GM12878 (cell line): Measurements from ENCODE around the gene TESMIN. TPM values are rescaled to one million over a fixed set of nuclear protein-coding genes. Genes with fewer than 3 reads are reported as not detected.

Experiments used
- ATAC-seq: fragments of 200-7000 bp; cut with Tn5 transposase; 3 replicates; pipeline ENCODE4 v1.9.1; 2020; ENCODE audit warnings: mild to moderate bottlenecking, moderate library complexity
- BruUV-seq: library from RNA; stranded (reverse); fragments of 400-500 nt; replicated peaks from 2 replicates; lab custom pipeline; 2021; lab: Mats Ljungman, UMichigan
- CTCF ChIA-PET: fragments of 300-600 bp; sonication (Branson Sonifier 250); formaldehyde crosslinking; extraction: SDS; loops from one replicate; lab custom pipeline; 2021; ENCODE audit warnings: inconsistent platforms; lab: Yijun Ruan, JAX
- POLR2A ChIA-PET: fragments of 350-600 bp; formaldehyde crosslinking; extraction: SDS; loops from one replicate; lab custom pipeline; 2021; ENCODE audit warnings: inconsistent platforms; lab: Charles Lee
- RAD21 ChIA-PET: fragments of 300-600 bp; sonication (Branson Sonifier 250); formaldehyde crosslinking; loops from one replicate; lab custom pipeline; 2023; ENCODE audit warnings: antibody characterized with exemption; ENCODE audit not compliant: unreplicated experiment; lab: Charles Lee
- SMC1A ChIA-PET: fragments of 300-600 bp; sonication (Branson Sonifier 250); formaldehyde crosslinking; loops from one replicate; lab custom pipeline; 2023; ENCODE audit not compliant: unreplicated experiment, uncharacterized antibody; lab: Charles Lee
- DNase-seq: peaks from one replicate; pipeline ENCODE4 v3.0.0-alpha.2; 2011; ENCODE audit warnings: low read depth, low spot score
- FAIRE-seq: peaks from 3 replicates; lab custom pipeline; 2011; peaks lifted over from hg19 to GRCh38; lab: Jason Lieb, UNC
- H2AFZ ChIP-seq: 2 replicates; pipeline ENCODE4 v1.6.0; 2011; ENCODE audit warnings: low read depth, low read length, control low read depth; ENCODE audit not compliant: control insufficient read depth
- H3K27ac ChIP-seq: 2 replicates; pipeline ENCODE4 v1.5.1; 2011; ENCODE audit warnings: control low read depth; ENCODE audit not compliant: control insufficient read depth, insufficient read depth
- H3K27me3 ChIP-seq, 2 experiments: replicated peaks in 1 of 2; 2 replicates each; pipeline versions ENCODE4 v1.6.0 to v1.6.1; 2011; ENCODE audit warnings: low read length in 1 of 2; ENCODE audit not compliant: control insufficient read depth in 2 of 2, insufficient read depth in 2 of 2
- H3K36me3 ChIP-seq, 2 experiments: 2 replicates each; pipeline ENCODE4 v1.5.1; 2011; ENCODE audit warnings: low read length in 1 of 2; ENCODE audit not compliant: control insufficient read depth in 2 of 2, insufficient read depth in 2 of 2
- H3K4me1 ChIP-seq: 2 replicates; pipeline ENCODE4 v1.6.1; 2011; ENCODE audit warnings: mild to moderate bottlenecking, low read length, moderate library complexity, mixed read lengths; ENCODE audit not compliant: control insufficient read depth, insufficient read depth
- H3K4me2 ChIP-seq: 2 replicates; pipeline ENCODE4 v1.6.0; 2011; ENCODE audit warnings: control low read depth; ENCODE audit not compliant: control insufficient read depth, insufficient read depth
- H3K4me3 ChIP-seq: fragments of 200-600 bp; sonication (generic); 2 replicates; pipeline ENCODE4 v1.5.1; 2016
- H3K79me2 ChIP-seq: 2 replicates; pipeline ENCODE4 v1.6.0; 2011; ENCODE audit warnings: low read length; ENCODE audit not compliant: control insufficient read depth, insufficient read depth
- H3K9ac ChIP-seq: 2 replicates; pipeline ENCODE4 v1.8.0; 2011; ENCODE audit warnings: low read length, control low read depth, mixed read lengths; ENCODE audit not compliant: control insufficient read depth, insufficient read depth
- H3K9me3 ChIP-seq: replicated peaks from 3 replicates; pipeline ENCODE4 v1.5.1; 2011; ENCODE audit warnings: mild to moderate bottlenecking, low read length; ENCODE audit not compliant: control insufficient read depth, insufficient read depth
- H4K20me1 ChIP-seq: 2 replicates; pipeline ENCODE4 v1.6.0; 2011; ENCODE audit not compliant: control insufficient read depth, insufficient read depth
- CREB1 ChIP-seq: IDR thresholded peaks from 2 replicates; pipeline ENCODE4 v1.6.1; 2012; ENCODE audit warnings: low read depth, mild to moderate bottlenecking, inconsistent platforms
- IRF4 ChIP-seq: IDR thresholded peaks from 2 replicates; pipeline ENCODE4 v1.6.1; 2011; ENCODE audit warnings: low read depth, low read length
- MAX ChIP-seq: IDR thresholded peaks from 2 replicates; pipeline ENCODE4 v1.6.1; 2012; ENCODE audit warnings: low read depth, low read length, improper control_type of control experiment
- MEF2B ChIP-seq: fragments of 450-650 bp; IDR thresholded peaks from 2 replicates; pipeline ENCODE4 v1.6.1; 2018; ENCODE audit warnings: mild to moderate bottlenecking, moderate library complexity; ENCODE audit not compliant: partially characterized antibody, poor library complexity, severe bottlenecking
- NFXL1 ChIP-seq: fragments of 450-650 bp; IDR thresholded peaks from 2 replicates; pipeline ENCODE4 v1.6.1; 2017; ENCODE audit warnings: antibody characterized with exemption, mild to moderate bottlenecking, borderline replicate concordance
- RB1 ChIP-seq: fragments of 450-650 bp; formaldehyde crosslinking; IDR thresholded peaks from 2 replicates; pipeline ENCODE4 v1.6.1; 2017; ENCODE audit warnings: mild to moderate bottlenecking, borderline replicate concordance
- REST ChIP-seq: IDR thresholded peaks from 2 replicates; pipeline ENCODE4 v1.6.1; 2012; ENCODE audit warnings: mild to moderate bottlenecking, low read depth, low read length
- SMAD5 ChIP-seq: IDR thresholded peaks from 2 replicates; pipeline ENCODE4 v1.6.1; 2016; ENCODE audit warnings: antibody characterized with exemption, low read depth
- SREBF1 ChIP-seq: IDR thresholded peaks from 2 replicates; pipeline ENCODE4 v1.6.1; 2012; ENCODE audit warnings: mild to moderate bottlenecking, low read length
- ZNF687 ChIP-seq: fragments of 450-650 bp; IDR thresholded peaks from 2 replicates; pipeline ENCODE4 v1.6.1; 2017; ENCODE audit warnings: mild to moderate bottlenecking, moderate library complexity
- WGBS: methylation state at CpG from one replicate; pipeline ENCODE4 v1.1.6; 2016; ENCODE audit warnings: low lambda C conversion rate; ENCODE audit not compliant: insufficient replicate concordance, insufficient coverage; ENCODE audit errors: missing lambda C conversion rate; 5-methylcytosine and 5-hydroxymethylcytosine counted together
- in situ Hi-C: fragments of 300-500 bp; cut with MboI; formaldehyde crosslinking; loops from 9 replicates; pipeline ENCODE4 v1.14.3; 2018; ENCODE audit warnings: mixed read lengths
- intact Hi-C: fragments of 100-400 bp; cut with micrococcal nuclease; formaldehyde crosslinking; loops from one replicate; pipeline ENCODE4 v1.14.2; 2022; ENCODE audit not compliant: unreplicated experiment
- polyA plus RNA-seq, 11 experiments: library from polyadenylated mRNA; depleted of rRNA in 4 of 11; unstranded in 6 of 11; stranded (reverse) in 5 of 11; fragments of >200 nt; fragmentation: Nextera tagmentation in 4 of 11; fragmentation: Illumina TruSeq in 1 of 11; extraction: Ambion mirVana in 4 of 11; extraction: Trizol in 1 of 11; gene quantifications; 1 replicate in 1 of 11; 2 replicates in 10 of 11; pipeline versions ENCODE4 v1.2.1 to v1.2.3, GENCODE V29; 2011 to 2016; ENCODE audit warnings: inconsistent platforms in 2 of 11, missing spikeins in 2 of 11, low read depth in 1 of 11
- total RNA-seq, 4 experiments: library from RNA; depleted of rRNA in 3 of 4; stranded (reverse); fragments of >200 nt in 3 of 4; fragmentation: Illumina TruSeq in 1 of 4; extraction: Trizol in 1 of 4; gene quantifications; 2 replicates each; pipeline versions ENCODE4 v1.2.1 to v1.2.3, GENCODE V29; 2013 to 2021

TESMIN gene
- total and polyA plus RNA-seq, 10 of the 15 experiments (the other 5 are each of a cell fraction or from before 2014, with no cell fraction given): 0.31 to 3.4 (median 1.2) TPM; not detected in 1

GRCh38 chr11:68673991-68674390 lies 77.3 kb downstream of the TESMIN start:
- no peak overlapping the region for H3K4me2 ChIP-seq
- ATAC-seq (no peak), DNase-seq (no peak), FAIRE-seq (no peak)
- intact Hi-C loops: no loop called here
- TF ChIP-seq SREBF1 (no peak), NFXL1 (no peak), CREB1 (no peak), REST (no peak), MEF2B (no peak), RB1 (no peak), IRF4 (no peak), SMAD5 (no peak), ZNF687 (no peak), MAX (no peak)
- no peak overlapping the region for H3K9ac ChIP-seq
- H3K27ac ChIP-seq: no peak overlapping the region
- no peak overlapping the region for H3K4me3 ChIP-seq
- no peak overlapping the region for H2AFZ ChIP-seq
- SMC1A ChIA-PET: interaction anchor here (1.1 kb wide), 1 partner anchor 21 kb away, joined by 3 read pairs; no protein-coding TSS in a partner anchor
- POLR2A ChIA-PET: interaction anchor here (0.5 to 0.6 kb wide), 2 partner anchors 145 to 281 kb away, joined by 3 to 4 read pairs; no protein-coding TSS in a partner anchor
- no peaks in the 10 kb centered on the region for H4K20me1 ChIP-seq
- RAD21 ChIA-PET: no interaction called here
- in situ Hi-C loops: no loop called here
- H3K27me3 ChIP-seq: no peaks in the 10 kb centered on the region; a peak in 1 of 4 replicates
- H3K79me2 ChIP-seq: no peaks in the 10 kb centered on the region
- no peaks in the 10 kb centered on the region for H3K9me3 ChIP-seq
- no peaks in the 10 kb centered on the region for H3K36me3 ChIP-seq
- H3K4me1 ChIP-seq: no peaks in the 10 kb centered on the region
- CTCF ChIA-PET: no interaction called here
- no TSS peak for BruUV-seq
- WGBS: 36% methylated on average over 11 of the region's 11 CpGs
